Urothelium cell line (cell line): Measurements from ENCODE around the gene KCNH3.
"Not testable (repeated sequence)": the region's sequence is repeated elsewhere in the genome, so short reads cannot be mapped to it uniquely, and the experiment has no call there.

ENCODE experiments used
- DNase-seq: peaks from one replicate; pipeline ENCODE4 v3.0.0; 2011; ENCODE audit warnings: low spot score, mixed read lengths
- FAIRE-seq: peaks from 2 replicates; lab custom pipeline; 2011; peaks lifted over from hg19 to GRCh38; lab: Jason Lieb, UNC

Gene KCNH3

DNA sequence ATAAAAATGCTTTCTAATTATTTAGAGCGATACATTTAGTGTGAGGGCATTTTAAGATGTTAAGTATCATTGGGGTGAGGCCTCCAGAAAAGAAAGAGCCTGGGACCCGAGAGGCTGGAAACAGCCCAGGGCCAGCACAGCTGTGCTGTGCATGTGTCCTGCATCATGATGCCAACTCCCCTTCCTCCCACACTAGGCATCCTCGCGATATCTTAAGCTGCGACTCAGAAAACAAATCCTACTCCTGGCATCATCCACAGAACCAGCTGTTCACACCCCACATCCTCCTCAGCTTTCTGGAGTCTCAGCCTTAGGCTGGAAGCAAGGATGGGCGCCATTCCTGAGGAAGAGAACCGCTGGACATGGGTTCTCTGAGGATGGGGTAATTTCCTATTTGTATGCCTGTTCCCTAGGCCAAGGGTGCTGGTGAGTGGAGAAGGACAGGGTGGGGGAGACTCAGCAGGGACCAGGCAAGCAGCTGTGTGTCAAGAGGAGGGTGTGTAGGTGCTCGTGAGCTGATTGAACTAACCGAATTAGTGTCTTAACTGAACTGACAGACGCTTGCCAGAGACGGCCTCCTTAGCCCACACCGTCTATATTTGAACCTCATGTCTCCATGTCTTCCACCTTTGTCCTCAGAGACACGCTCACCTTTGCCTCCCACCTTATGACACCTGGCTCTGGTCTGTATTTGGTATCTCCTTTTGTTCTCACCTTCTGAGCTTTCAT is 44.7 kb downstream of the KCNH3 start:
- no peak for FAIRE-seq
- no peak for DNase-seq

- FAIRE-seq (no peak), DNase-seq (no peak)
These were observed 45.8 kb downstream of the KCNH3 start for GRCh38 chr12:49584591-49584990.

- no peak for DNase-seq
- no peak for FAIRE-seq
These were observed 46.9 kb downstream of the KCNH3 start for GRCh38 chr12:49585477-49586459.

- DNase-seq (no peak), FAIRE-seq (no peak)
These were observed 48.5 kb downstream of the KCNH3 start for GRCh38 chr12:49587174-49587908.

DNA sequence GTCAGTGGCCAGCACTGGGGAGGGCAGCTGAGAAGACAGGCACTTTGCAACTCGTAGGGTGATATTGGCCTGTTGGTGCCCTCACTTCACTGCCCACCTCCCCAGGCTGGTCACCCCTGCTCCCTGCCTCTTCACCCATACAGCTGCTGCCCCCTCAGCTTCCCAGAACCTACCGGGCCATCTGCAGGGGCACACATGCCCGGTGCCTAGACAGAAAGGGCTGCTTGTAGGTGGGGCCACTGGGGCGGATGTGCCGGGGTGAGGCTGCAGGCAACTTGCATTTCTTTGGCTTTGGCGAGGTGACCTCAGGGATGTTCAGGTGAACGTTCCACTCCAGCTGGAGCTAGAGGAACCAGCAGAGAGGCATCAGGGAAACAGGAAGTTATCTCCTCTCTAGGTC is 49.5 kb downstream of the KCNH3 start:
- FAIRE-seq, result no peak
- no peak for DNase-seq

GRCh38 chr12:49588721-49589516 is 50.1 kb downstream of the KCNH3 start:
- no peak for DNase-seq

DNA sequence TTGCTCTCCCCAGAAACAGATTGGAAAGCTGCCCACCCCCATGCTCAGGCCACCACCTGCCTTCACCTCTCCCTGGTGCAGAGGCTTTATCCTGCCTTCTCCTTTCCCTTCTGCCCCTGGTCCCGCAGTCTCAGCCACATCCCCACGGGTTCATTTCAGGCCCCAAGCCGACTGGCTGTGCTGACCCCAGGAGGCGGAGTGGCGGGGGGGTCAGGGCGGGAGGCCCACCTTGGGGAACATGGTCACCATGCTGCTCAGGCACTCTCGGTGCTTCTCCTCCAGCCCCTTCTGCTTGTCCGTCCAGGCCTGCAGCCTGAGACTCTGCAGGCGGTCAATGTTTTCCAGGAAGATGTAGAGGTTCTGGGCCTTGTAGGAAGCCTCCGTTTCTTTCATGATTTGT is 59.7 kb downstream of the KCNH3 start:
- no peak for FAIRE-seq
- no peak for DNase-seq

More at GRCh38 chr12:49588721-49589516, 50.1 kb downstream of the KCNH3 start:
- no peak for FAIRE-seq

- no peak for FAIRE-seq
These were observed 61.1 kb downstream of the KCNH3 start for GRCh38 chr12:49599961-49600360.

DNA sequence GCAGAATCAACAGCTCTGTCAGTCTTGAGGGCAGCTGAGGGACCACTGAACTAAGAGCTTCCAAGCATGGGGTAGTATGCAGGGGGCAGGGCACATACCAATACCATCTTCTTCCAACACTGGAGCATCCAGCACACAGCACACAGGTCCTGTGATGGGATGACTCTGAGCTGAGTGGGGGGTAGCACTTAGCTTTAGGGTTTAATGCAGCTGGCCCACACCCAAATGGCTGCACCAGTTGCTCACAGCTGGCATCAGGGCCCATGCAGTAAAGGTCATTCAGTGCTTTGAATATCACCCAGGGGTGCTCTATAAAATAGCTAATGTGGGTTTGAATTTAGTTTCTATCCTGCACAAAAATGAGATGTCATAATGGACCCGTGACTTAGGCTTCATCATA is 64.9 kb downstream of the KCNH3 start:
- FAIRE-seq (no peak), DNase-seq (no peak)

More at GRCh38 chr12:49599961-49600360, 61.1 kb downstream of the KCNH3 start:
- DNase-seq, result no peak

DNA sequence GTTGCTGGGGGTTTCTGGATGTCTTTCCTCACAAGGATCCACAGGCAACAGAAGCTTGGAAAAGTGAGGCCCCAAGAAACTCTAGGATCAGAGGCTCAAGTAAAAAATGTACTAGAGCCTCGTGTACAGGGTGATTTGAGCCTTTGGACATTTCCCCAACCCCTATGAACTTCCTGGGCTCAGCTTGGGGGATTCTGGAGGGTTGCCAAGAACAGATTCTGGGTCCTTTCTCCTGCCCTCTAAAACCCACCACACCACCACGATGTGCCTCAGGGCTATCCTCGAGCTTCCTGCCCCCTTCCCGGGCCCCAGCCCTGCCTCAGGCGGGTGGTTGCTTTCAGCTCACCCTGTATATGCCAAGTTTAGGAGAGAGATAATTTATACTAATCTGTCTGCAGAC is 66.0 kb downstream of the KCNH3 start:
- no peak for FAIRE-seq

GRCh38 chr12:49605539-49605938 is 66.7 kb downstream of the KCNH3 start, which contains the start of gene FAM186B:
TSS of gene FAM186B (minus strand) at chr12:49605639. CDS start at chr12:49605477, 162 bp downstream.
- FAIRE-seq, result not testable (repeated sequence)

More for the DNA sequence above, 66.0 kb downstream of the KCNH3 start:
- no peak for DNase-seq

More at GRCh38 chr12:49605539-49605938, 66.7 kb downstream of the KCNH3 start, which contains the start of gene FAM186B:
- DNase-seq, result not testable (repeated sequence)
